ENCODE measurements around the gene ENO3.

Gene ENO3

GRCh38 chr17:4951486-4951885 lies 567 bp downstream of the ENO3 start:
- no peak for DNase-seq

DNA sequence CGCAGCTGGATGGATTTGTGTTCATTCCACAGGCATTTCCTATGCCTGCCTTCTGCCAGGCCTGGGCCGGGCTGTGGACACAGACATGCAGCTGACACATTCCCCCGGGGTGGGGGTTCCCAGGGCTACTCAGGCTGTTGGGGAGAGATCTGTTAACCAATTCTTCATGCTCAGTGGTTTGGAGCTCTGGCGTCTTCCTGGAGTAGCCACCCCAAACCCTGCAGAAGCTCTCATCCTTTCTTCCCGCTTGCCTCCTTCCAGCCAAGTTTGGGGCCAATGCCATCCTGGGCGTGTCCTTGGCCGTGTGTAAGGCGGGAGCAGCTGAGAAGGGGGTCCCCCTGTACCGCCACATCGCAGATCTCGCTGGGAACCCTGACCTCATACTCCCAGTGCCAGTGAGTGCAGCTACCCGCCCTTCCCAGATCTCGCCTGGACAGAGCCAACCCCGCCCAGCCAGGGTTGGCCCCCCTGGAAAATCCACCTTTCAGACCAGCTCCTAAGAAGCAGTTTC lies 2.6 kb downstream of the ENO3 start:
- DNase-seq: no peak

- no peak for DNase-seq
Measured at GRCh38 chr17:4955091-4955490, 4.2 kb downstream of the ENO3 start.

GRCh38 chr17:4956493-4957061 lies 5.7 kb downstream of the ENO3 start:
- no peak for DNase-seq

GRCh38 chr17:4958102-4958501 lies 7.2 kb downstream of the ENO3 start:
- no peak for DNase-seq

- DNase-seq: no peak
Measured at GRCh38 chr17:4959261-4959965, 8.5 kb downstream of the ENO3 start.

- DNase-seq: no peak
Measured at GRCh38 chr17:4960279-4960922, 9.5 kb downstream of the ENO3 start.

DNA sequence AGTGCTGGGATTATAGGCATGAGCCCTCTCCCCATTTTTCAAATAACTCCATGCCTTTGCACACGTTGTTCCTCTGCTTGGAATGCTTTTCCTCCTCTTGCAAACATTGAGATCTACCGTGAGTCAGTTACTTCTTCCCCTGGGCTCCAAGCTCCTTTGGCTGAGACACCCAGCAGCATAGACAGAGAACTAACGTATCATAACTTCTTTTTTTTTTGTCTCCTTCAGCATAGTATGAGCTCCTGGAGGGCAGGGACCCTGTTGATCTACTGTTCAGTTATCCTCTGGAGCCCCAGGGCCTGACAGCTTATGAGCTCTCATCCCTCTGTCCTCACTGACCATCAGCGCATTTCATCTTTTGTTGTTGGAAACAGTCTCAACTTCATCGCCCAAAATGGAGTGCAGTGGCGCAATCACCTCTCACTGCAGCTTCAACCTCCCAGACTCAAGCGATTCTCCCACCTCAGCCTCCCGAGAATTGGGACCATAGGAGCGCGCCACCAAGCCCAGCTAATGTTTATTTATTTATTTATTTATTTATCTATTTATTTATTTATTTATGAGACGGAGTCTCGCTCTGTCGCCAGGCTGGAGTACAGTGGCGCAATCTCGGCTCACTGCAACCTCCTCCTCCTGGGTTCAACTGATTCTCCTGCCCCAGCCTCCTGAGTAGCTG lies 14.5 kb downstream of the ENO3 start:
- no peak for DNase-seq

DNA sequence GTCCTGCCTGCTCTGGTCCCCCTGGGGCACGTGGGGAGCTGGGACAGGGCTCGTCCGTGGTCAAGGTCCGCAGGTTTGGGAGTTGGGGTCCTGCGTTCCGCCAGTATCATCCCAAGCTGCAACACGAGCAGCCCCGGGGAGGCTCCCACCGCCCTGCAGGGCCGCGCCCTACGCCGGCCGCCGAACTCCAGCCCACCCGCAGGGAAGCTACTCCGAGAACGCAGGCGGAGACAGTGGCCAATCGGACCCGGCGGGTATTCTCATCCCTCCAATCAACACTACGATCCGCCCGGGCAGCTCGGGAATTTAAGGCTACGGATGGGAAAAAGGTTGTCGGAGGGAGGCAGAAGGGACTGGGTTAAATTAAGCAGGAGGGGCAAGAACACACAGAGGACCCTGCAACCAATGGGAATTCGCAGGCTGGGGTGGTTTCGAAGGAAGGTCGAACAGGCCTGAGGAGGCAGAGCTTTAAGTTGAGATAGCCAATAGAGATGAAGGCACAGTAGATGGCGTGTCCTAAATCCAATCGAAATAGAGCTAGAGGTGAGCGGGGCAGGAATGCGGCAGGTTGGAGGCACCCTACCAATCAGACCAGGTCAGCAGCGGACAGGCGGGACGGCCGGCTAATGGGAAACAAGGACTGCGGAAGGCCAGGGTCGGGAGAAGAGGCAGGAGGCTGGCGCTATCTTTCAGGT lies 16.1 kb downstream of the ENO3 start:
- peak; percentile 99 for DNase-seq

DNA sequence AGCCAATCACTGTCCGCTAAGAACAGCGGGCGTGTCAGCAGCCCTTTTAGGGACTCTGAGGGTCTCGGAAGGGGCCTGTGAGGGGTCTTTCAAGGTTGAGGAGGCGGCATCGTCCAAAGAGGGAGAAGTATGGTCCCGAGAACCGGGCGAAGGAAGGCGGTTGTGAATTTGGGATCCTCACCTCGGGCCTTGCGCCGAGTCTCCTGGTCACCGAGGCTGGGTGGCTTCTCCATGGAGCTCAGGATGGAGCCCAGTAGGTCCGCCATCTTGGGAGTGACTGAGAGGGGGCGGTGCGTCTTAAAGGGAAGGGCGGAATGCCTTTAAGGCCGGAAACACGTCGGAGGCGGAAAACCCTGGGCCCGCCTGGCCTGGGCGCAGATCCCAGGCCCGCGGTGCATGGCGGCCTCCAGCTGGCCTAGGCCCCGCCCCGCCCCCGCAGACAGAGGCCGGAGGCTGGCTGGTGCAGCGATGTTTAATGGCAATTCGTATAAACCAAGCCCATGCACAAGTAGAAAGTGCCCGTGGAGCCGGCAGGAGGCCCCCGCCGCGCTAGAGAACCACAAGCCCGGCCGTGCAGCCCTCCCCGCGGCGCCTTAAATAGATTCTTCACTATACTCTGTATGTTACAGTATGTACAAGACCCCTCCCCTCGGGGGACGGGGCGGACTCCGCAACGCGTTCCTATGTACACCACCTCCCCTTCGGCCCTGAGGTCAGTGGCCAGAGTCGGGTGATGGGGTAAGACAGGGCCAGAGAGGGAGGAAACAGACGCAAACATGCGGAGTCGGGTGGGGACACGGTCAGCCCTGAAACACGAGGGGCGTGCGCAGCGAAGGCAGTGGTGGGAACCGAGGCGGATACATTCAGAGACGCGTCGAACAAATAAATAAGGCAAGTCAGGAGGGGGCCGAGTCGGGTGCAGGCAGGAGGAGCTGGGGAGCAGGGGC lies 16.9 kb downstream of the ENO3 start, which contains the start of gene SPAG7:
SPAG7 (minus strand) TSS at position 279 of the 947 bp plus-strand sequence; CDS start at position 266, 13 bp downstream.
- DNase-seq: peak; percentile 88

- DNase-seq: no peak
Measured at GRCh38 chr17:4968486-4969046, 17.6 kb downstream of the ENO3 start.

- no peak for DNase-seq
Measured at GRCh38 chr17:4969047-4969550, 18.2 kb downstream of the ENO3 start.

DNA sequence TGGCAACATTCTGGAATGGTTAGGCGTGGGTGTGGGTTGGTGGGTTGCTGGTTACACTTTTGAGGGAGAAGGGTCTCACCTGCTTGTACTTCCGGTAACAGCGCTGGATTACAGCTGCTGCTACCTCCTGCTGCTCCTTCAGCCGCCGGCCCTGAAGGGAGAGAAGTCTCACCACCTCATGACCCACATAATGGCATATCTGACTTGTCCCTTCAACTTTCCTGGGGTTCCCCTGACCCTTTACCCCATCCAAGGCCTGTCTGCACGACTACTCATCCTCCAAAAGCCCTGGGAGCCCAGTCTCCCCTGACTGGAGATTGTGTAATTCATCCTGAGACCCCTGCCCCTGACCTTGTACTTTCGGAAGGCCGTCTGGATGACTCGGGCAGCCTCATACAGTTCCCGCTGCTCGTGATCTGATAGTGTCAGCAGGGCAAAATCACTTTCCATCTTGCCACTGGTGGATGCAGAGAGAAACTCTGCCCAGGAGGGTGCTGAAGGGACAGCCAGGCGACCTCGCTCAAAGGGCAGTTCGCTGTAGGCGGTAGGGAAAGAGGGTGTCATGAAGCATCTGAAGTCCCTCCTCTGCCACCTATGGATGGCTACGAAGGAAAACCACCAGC lies 18.7 kb downstream of the ENO3 start:
- no peak for DNase-seq

- no peak for DNase-seq
Measured at GRCh38 chr17:4970273-4970672, 19.4 kb downstream of the ENO3 start.

GRCh38 chr17:4971826-4972225 lies 20.9 kb downstream of the ENO3 start:
- no peak for DNase-seq

GRCh38 chr17:4972322-4972721 lies 21.4 kb downstream of the ENO3 start:
- no peak for DNase-seq

GRCh38 chr17:4972752-4973151 lies 21.8 kb downstream of the ENO3 start:
- no peak for DNase-seq

DNA sequence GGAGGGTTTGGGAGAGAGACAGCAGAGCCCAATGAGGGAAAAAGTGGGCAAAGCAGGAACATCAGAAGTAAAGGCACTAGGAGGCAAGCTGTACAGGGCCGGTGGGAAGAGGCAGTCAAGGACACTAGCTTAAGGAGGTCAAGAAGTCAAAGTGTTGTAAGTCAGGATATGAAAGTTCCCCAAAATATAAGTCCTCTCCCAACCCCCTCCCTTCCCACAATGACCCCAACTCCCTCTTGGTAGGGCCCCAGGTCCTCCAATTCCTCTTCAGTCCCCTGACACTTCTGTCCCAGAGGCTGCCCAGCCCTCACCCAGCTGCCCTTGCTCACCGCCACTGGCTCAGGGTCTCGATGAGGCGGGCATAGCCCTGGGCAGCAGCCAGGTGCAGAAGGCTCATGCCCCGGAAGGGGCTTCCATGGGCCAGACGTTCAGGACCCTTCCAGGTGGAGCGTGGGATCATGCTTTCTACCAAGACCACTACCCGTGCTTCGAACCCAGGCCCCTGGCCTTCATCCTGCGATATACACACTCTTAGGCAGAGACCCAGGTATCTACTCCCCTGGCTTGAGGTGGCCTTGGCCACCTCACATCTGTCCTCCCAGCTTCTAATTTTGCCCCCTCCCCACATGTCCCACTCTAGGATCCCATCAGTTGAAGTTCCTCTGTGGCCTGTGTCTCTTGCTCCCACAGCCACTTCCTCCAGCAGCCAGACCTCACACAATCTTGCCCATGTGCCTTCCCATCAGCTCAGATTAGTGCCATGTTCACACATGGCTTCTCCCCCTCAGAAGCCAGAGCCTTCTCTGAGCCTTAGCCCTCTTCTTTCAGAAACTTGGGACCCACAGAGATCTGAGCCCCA lies 22.6 kb downstream of the ENO3 start:
- DNase-seq: no peak

GRCh38 chr17:4974115-4974670 lies 23.3 kb downstream of the ENO3 start:
- DNase-seq: no peak
